Measurements from ENCODE around the gene EPHA4.

EPHA4 gene

GRCh38 chr2:221473451-221473850, 98.7 kb downstream of the EPHA4 start:
- Histone ChIP-seq H3K36me3 (ENCODE audit: insufficient read depth, low read length) (no peaks in the 10 kb centered on the region), H3K4me3 (ENCODE audit: low read length) (no peak overlapping the region), H3K27ac (ENCODE audit: low read depth, low read length) (no peak overlapping the region), H3K9me3 (ENCODE audit: insufficient read depth, low read depth, low read length) (no peaks in the 10 kb centered on the region), H3K9ac (ENCODE audit: low read depth, low read length) (no peak overlapping the region), H3K27me3 (ENCODE audit: insufficient read depth, low read length) (peaks cover 27% of the 10 kb centered on the region), H3K4me1 (ENCODE audit: insufficient read depth, low read length) (peaks cover 26% of the 10 kb centered on the region)

GRCh38 chr2:221468317-221468716, 103.8 kb downstream of the EPHA4 start:
- Histone ChIP-seq H3K4me1 (ENCODE audit: insufficient read depth, low read length) (peaks cover 30% of the 10 kb centered on the region), H3K36me3 (ENCODE audit: insufficient read depth, low read length) (no peaks in the 10 kb centered on the region), H3K4me3 (ENCODE audit: low read length) (no peak overlapping the region), H3K27ac (ENCODE audit: low read depth, low read length) (no peak overlapping the region), H3K27me3 (ENCODE audit: insufficient read depth, low read length) (peaks cover 63% of the 10 kb centered on the region), H3K9ac (ENCODE audit: low read depth, low read length) (no peak overlapping the region), H3K9me3 (ENCODE audit: insufficient read depth, low read depth, low read length) (no peaks in the 10 kb centered on the region)
- 5% methylated on average over 2 of the region's 2 CpGs for WGBS

DNA sequence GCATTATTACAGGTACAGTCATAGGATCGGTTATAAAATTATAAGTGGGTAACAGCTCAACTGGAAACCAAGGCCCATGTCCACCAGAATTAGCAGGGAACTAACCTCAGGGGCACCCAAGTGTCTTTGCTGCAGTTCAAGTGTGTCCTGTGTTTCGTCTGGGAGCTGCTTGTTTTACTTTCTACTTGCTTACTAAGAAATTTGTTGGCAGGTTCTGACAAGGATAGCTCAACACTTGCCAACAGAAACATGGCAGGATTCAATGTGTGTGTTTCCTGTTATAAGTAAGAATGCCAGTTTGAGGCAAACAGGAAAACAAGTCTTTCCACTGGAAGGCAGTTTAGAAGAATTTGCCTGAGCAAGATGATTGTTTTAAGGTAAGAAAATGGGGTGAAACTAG, 104.5 kb downstream of the EPHA4 start:
- Histone ChIP-seq H3K4me3 (ENCODE audit: low read length) (no peak overlapping the region), H3K27ac (ENCODE audit: low read depth, low read length) (no peak overlapping the region), H3K9me3 (ENCODE audit: insufficient read depth, low read depth, low read length) (no peaks in the 10 kb centered on the region), H3K36me3 (ENCODE audit: insufficient read depth, low read length) (no peaks in the 10 kb centered on the region), H3K4me1 (ENCODE audit: insufficient read depth, low read length) (peaks cover 30% of the 10 kb centered on the region), H3K27me3 (ENCODE audit: insufficient read depth, low read length) (peaks cover 63% of the 10 kb centered on the region), H3K9ac (ENCODE audit: low read depth, low read length) (no peak overlapping the region)
- 84% methylated on average over 2 of the region's 2 CpGs for WGBS

DNA sequence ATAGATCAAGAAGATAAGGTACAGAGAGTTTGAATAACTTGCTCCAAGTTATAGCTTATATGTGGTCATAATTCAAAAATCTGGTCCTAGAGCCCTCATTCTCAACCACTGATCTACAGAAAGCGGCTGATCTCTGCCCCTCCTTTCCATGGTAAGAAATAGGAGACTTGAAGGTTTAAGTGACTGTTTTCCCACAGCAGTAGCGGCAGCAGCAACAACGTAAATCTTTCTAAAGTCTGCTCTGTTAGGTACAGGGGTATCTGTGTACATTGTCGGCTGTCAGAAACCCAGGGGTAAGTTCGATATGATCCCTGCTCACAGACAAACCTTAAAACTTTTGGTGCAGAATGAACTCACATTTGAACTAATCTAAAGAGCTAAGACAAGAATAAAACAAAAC, 105.4 kb downstream of the EPHA4 start:
- Histone ChIP-seq H3K9ac (ENCODE audit: low read depth, low read length) (no peak overlapping the region), H3K36me3 (ENCODE audit: insufficient read depth, low read length) (no peaks in the 10 kb centered on the region), H3K27me3 (ENCODE audit: insufficient read depth, low read length) (peaks cover 61% of the 10 kb centered on the region), H3K4me1 (ENCODE audit: insufficient read depth, low read length) (peaks cover 30% of the 10 kb centered on the region), H3K9me3 (ENCODE audit: insufficient read depth, low read depth, low read length) (no peaks in the 10 kb centered on the region), H3K27ac (ENCODE audit: low read depth, low read length) (no peak overlapping the region), H3K4me3 (ENCODE audit: low read length) (no peak overlapping the region)
- WGBS, result 98% methylated on average over 5 of the region's 5 CpGs

- peaks cover 59% of the 10 kb centered on the region for H3K27me3 ChIP-seq (ENCODE audit: insufficient read depth, low read length)
- WGBS, result 96% methylated on average over 11 of the region's 11 CpGs
- no peak overlapping the region for H3K9ac ChIP-seq (ENCODE audit: low read depth, low read length)
- H3K4me3 ChIP-seq (ENCODE audit: low read length), result no peak overlapping the region
- peaks cover 30% of the 10 kb centered on the region for H3K4me1 ChIP-seq (ENCODE audit: insufficient read depth, low read length)
- no peaks in the 10 kb centered on the region for H3K36me3 ChIP-seq (ENCODE audit: insufficient read depth, low read length)
- H3K9me3 ChIP-seq (ENCODE audit: insufficient read depth, low read depth, low read length), result no peaks in the 10 kb centered on the region
- H3K27ac ChIP-seq (ENCODE audit: low read depth, low read length), result no peak overlapping the region
Observed at GRCh38 chr2:221465776-221466175, 106.3 kb downstream of the EPHA4 start.

DNA sequence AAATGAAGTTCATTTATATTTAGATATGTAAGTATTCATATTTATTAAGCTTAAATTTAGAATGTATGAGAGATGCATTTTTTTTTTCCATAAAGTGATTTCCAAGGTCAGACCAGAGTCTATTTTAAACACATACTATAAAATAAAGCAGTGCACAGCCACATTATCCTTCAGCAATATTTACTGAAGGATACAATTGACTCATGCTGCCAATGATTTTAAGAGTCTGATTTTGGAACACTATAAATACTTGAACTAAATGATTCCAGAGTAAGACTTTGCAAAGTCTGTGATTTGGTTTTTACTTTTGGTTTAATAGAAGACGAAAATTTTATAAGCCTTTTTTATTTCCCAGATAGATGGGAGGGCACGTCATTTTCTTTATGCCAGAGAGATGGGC, 107.1 kb downstream of the EPHA4 start:
- Histone ChIP-seq H3K9ac (ENCODE audit: low read depth, low read length) (no peak overlapping the region), H3K27ac (ENCODE audit: low read depth, low read length) (no peak overlapping the region), H3K4me1 (ENCODE audit: insufficient read depth, low read length) (peaks cover 30% of the 10 kb centered on the region), H3K4me3 (ENCODE audit: low read length) (no peak overlapping the region), H3K36me3 (ENCODE audit: insufficient read depth, low read length) (no peaks in the 10 kb centered on the region), H3K27me3 (ENCODE audit: insufficient read depth, low read length) (peaks cover 51% of the 10 kb centered on the region), H3K9me3 (ENCODE audit: insufficient read depth, low read depth, low read length) (no peaks in the 10 kb centered on the region)
- 92% methylated on average over 2 of the region's 2 CpGs for WGBS

DNA sequence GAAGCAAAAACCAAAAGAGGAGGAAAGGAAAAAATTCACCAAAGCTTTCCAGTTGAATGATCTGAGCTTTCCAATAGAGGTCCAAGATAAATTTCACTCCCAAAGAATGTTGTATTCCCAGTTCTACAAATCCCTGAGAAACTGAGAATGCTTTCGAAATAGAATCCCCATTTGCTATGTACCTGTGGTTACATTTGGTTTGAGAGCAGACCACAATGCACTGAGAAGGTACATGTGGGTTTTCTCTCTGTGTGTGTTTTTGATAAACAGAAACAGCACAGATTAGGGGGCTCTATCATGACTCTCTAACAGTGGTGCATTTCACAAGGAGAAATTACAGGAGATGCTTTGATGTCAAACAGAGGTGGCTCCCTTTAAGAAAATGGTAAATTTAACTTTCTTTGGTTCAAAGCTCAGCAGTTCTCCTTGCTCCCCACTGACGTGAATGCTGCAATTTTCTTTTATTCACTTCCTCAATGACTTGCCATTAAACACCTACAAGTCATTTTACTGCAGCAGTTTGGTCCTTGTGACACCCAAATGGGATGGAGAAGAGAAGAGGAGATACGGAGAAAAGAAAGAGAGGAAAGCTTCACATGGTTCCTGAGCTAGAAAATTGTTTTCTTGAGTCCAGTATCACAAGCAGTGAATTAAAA, 108.7 kb downstream of the EPHA4 start:
- Histone ChIP-seq H3K27ac (ENCODE audit: low read depth, low read length) (no peak overlapping the region), H3K4me3 (ENCODE audit: low read length) (no peak overlapping the region), H3K9me3 (ENCODE audit: insufficient read depth, low read depth, low read length) (no peaks in the 10 kb centered on the region), H3K9ac (ENCODE audit: low read depth, low read length) (no peak overlapping the region), H3K4me1 (ENCODE audit: insufficient read depth, low read length) (peaks cover 22% of the 10 kb centered on the region), H3K27me3 (ENCODE audit: insufficient read depth, low read length) (peaks cover 36% of the 10 kb centered on the region), H3K36me3 (ENCODE audit: insufficient read depth, low read length) (no peaks in the 10 kb centered on the region)
- WGBS, result 86% methylated on average over 3 of the region's 3 CpGs

GRCh38 chr2:221461901-221462300, 110.2 kb downstream of the EPHA4 start:
- no peak overlapping the region for H3K9ac ChIP-seq (ENCODE audit: low read depth, low read length)
- peaks cover 13% of the 10 kb centered on the region; the same call in 1 of the 2 replicates for H3K4me1 ChIP-seq (ENCODE audit: insufficient read depth, low read length)
- H3K27ac ChIP-seq (ENCODE audit: low read depth, low read length), result no peak overlapping the region
- H3K4me3 ChIP-seq (ENCODE audit: low read length), result no peak overlapping the region
- no peaks in the 10 kb centered on the region for H3K36me3 ChIP-seq (ENCODE audit: insufficient read depth, low read length)
- H3K27me3 ChIP-seq (ENCODE audit: insufficient read depth, low read length), result peaks cover 25% of the 10 kb centered on the region
- 100% methylated on average over 1 of the region's 1 CpG for WGBS
- H3K9me3 ChIP-seq (ENCODE audit: insufficient read depth, low read depth, low read length), result no peaks in the 10 kb centered on the region

GRCh38 chr2:221460136-221460535, 112.0 kb downstream of the EPHA4 start:
- Histone ChIP-seq H3K4me1 (ENCODE audit: insufficient read depth, low read length) (peaks cover 28% of the 10 kb centered on the region), H3K36me3 (ENCODE audit: insufficient read depth, low read length) (peaks cover 8% of the 10 kb centered on the region; the same call in 1 of the 2 replicates), H3K27ac (ENCODE audit: low read depth, low read length) (no peak overlapping the region), H3K4me3 (ENCODE audit: low read length) (no peak overlapping the region), H3K27me3 (ENCODE audit: insufficient read depth, low read length) (peaks cover 8% of the 10 kb centered on the region; the same call in 1 of the 2 replicates), H3K9ac (ENCODE audit: low read depth, low read length) (no peak overlapping the region), H3K9me3 (ENCODE audit: insufficient read depth, low read depth, low read length) (no peaks in the 10 kb centered on the region)
- 96% methylated on average over 2 of the region's 2 CpGs for WGBS

GRCh38 chr2:221458578-221458977, 113.5 kb downstream of the EPHA4 start:
- Histone ChIP-seq H3K4me3 (ENCODE audit: low read length) (no peak overlapping the region), H3K9ac (ENCODE audit: low read depth, low read length) (no peak overlapping the region), H3K4me1 (ENCODE audit: insufficient read depth, low read length) (peaks cover 29% of the 10 kb centered on the region), H3K27ac (ENCODE audit: low read depth, low read length) (no peak overlapping the region), H3K27me3 (ENCODE audit: insufficient read depth, low read length) (no peaks in the 10 kb centered on the region), H3K36me3 (ENCODE audit: insufficient read depth, low read length) (peaks cover 9% of the 10 kb centered on the region; the same call in 1 of the 2 replicates), H3K9me3 (ENCODE audit: insufficient read depth, low read depth, low read length) (no peaks in the 10 kb centered on the region)
- 85% methylated on average over 5 of the region's 5 CpGs for WGBS

GRCh38 chr2:221455214-221455613, 116.9 kb downstream of the EPHA4 start:
- Histone ChIP-seq H3K27me3 (ENCODE audit: insufficient read depth, low read length) (no peaks in the 10 kb centered on the region), H3K9me3 (ENCODE audit: insufficient read depth, low read depth, low read length) (no peaks in the 10 kb centered on the region)
- 72% methylated on average over 6 of the region's 6 CpGs for WGBS

More at GRCh38 chr2:221455214-221455613, 116.9 kb downstream of the EPHA4 start:
- H3K27ac ChIP-seq (ENCODE audit: low read depth, low read length), result no peak overlapping the region; the same call in 1 of the 2 replicates
- H3K9ac ChIP-seq (ENCODE audit: low read depth, low read length), result no peak overlapping the region
- peaks cover 17% of the 10 kb centered on the region; the same call in 1 of the 2 replicates for H3K36me3 ChIP-seq (ENCODE audit: insufficient read depth, low read length)
- no peak overlapping the region for H3K4me3 ChIP-seq (ENCODE audit: low read length)
- H3K4me1 ChIP-seq (ENCODE audit: insufficient read depth, low read length), result peaks cover 29% of the 10 kb centered on the region

All from HUES64 (cell line).